GM12892 (cell line): ENCODE measurements around the gene SNAP91.

Experiments used
- POLR2A ChIP-seq: IDR thresholded peaks from 2 replicates; pipeline ENCODE4 v1.6.1; 2011; ENCODE audit warnings: low read depth, low read length, control low read depth
- POLR2AphosphoS5 ChIP-seq: IDR thresholded peaks from 2 replicates; pipeline ENCODE4 v1.6.1; 2011; ENCODE audit warnings: low read depth, low read length, control low read depth

DNA sequence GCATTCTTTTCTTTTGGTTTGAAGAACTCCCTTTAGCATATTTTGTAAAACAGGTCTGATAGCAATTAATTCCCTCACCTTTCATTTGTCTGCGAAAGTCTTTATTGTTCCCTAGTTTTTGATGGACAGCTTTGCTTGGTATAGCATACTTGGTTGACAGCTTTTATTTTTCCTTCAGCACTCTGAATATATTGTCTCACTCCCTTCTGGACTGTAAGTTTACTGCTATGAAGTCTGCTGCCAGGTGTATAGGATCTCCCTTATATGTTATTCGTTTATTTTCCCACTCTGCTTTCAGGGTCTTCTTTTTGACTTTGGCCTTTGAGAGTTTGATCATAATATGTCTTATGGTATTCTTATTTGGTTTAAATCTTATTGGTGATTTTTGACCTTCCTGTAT, 47.7 kb upstream of the SNAP91 start:
- TF ChIP-seq POLR2A, result no peak
- TF ChIP-seq POLR2AphosphoS5, result no peak
